ENCODE measurements around the gene GPR135.

Gene GPR135

GRCh38 chr14:59465316-59466135, at the start of gene GPR135:
Gene GPR135 (minus strand): TSS chr14:59465380. CDS start chr14:59465226, 154 bp downstream.
- DNase-seq = no peak

- DNase-seq = no peak
Observed at GRCh38 chr14:59511916-59512575, 46.9 kb upstream of the GPR135 start.

GRCh38 chr14:59510966-59511365, 45.8 kb upstream of the GPR135 start:
- DNase-seq = no peak

GRCh38 chr14:59510001-59510400, 44.8 kb upstream of the GPR135 start:
- no peak for DNase-seq

GRCh38 chr14:59509101-59509500, 43.9 kb upstream of the GPR135 start:
- no peak for DNase-seq

GRCh38 chr14:59507752-59508103, 42.5 kb upstream of the GPR135 start:
- no peak for DNase-seq

GRCh38 chr14:59507063-59507751, 42.0 kb upstream of the GPR135 start:
- DNase-seq = peak; percentile 44

GRCh38 chr14:59503256-59503655, 38.1 kb upstream of the GPR135 start:
- DNase-seq = no peak

- no peak for DNase-seq
Observed at GRCh38 chr14:59500732-59501131, 35.6 kb upstream of the GPR135 start.

- no peak for DNase-seq
Observed at GRCh38 chr14:59492384-59492783, 27.2 kb upstream of the GPR135 start.

GRCh38 chr14:59490756-59491155, 25.6 kb upstream of the GPR135 start:
- no peak for DNase-seq

GRCh38 chr14:59484639-59485175, 19.5 kb upstream of the GPR135 start:
- no peak for DNase-seq

GRCh38 chr14:59483819-59484638, 18.8 kb upstream of the GPR135 start, which contains the start of the genes JKAMP and L3HYPDH:
Gene JKAMP (plus strand): TSS chr14:59484517. CDS start chr14:59484590, 73 bp downstream.
Gene L3HYPDH (minus strand): TSS chr14:59484408. CDS start chr14:59484316, 92 bp downstream.
- DNase-seq = peak; percentile 99

- peak; percentile 36 for DNase-seq
Observed at GRCh38 chr14:59483363-59483762, 18.2 kb upstream of the GPR135 start.

- DNase-seq = no peak
Observed at GRCh38 chr14:59482541-59483331, 17.6 kb upstream of the GPR135 start.

GRCh38 chr14:59481871-59482540, 16.8 kb upstream of the GPR135 start:
- DNase-seq = no peak

- no peak for DNase-seq
Observed at GRCh38 chr14:59481407-59481806, 16.2 kb upstream of the GPR135 start.

- no peak for DNase-seq
Observed at GRCh38 chr14:59480166-59480565, 15.0 kb upstream of the GPR135 start.

- DNase-seq = no peak
Observed at GRCh38 chr14:59478540-59478939, 13.4 kb upstream of the GPR135 start.

GRCh38 chr14:59475709-59476108, 10.5 kb upstream of the GPR135 start:
- no peak for DNase-seq

- DNase-seq = no peak
Observed at GRCh38 chr14:59474172-59474571, 9.0 kb upstream of the GPR135 start.
